CMK (cell line): ENCODE measurements around the gene F2RL3.

ENCODE experiments used
- DNase-seq: peaks from one replicate; pipeline ENCODE4 v3.0.0-alpha.2; 2010; ENCODE audit warnings: low read depth

F2RL3 gene

GRCh38 chr19:16888629-16889365 is at the start of gene F2RL3:
TSS of gene F2RL3 (plus strand) at chr19:16888999. CDS start at chr19:16889190, 191 bp downstream.
- peak; percentile 98 for DNase-seq

GRCh38 chr19:16841391-16841926 is 47.3 kb upstream of the F2RL3 start:
- DNase-seq: no peak

GRCh38 chr19:16846901-16847300 is 41.9 kb upstream of the F2RL3 start:
- no peak for DNase-seq

GRCh38 chr19:16847430-16847829 is 41.4 kb upstream of the F2RL3 start:
- no peak for DNase-seq

GRCh38 chr19:16849168-16849567 is 39.6 kb upstream of the F2RL3 start:
- DNase-seq: no peak

- no peak for DNase-seq
Observed at GRCh38 chr19:16850133-16850532, 38.7 kb upstream of the F2RL3 start.

GRCh38 chr19:16851031-16851712 is 37.6 kb upstream of the F2RL3 start:
- no peak for DNase-seq

GRCh38 chr19:16853066-16853465 is 35.7 kb upstream of the F2RL3 start:
- no peak for DNase-seq

- DNase-seq: no peak
Observed at GRCh38 chr19:16856091-16856490, 32.7 kb upstream of the F2RL3 start.

GRCh38 chr19:16859626-16860025 is 29.2 kb upstream of the F2RL3 start:
- no peak for DNase-seq

GRCh38 chr19:16860118-16860517 is 28.7 kb upstream of the F2RL3 start:
- no peak for DNase-seq

- peak; percentile 84 for DNase-seq
Observed at GRCh38 chr19:16861011-16861410, 27.8 kb upstream of the F2RL3 start.

- no peak for DNase-seq
Observed at GRCh38 chr19:16861834-16862233, 27.0 kb upstream of the F2RL3 start.

GRCh38 chr19:16862826-16863415 is 25.9 kb upstream of the F2RL3 start:
- DNase-seq: no peak

- DNase-seq: no peak
Observed at GRCh38 chr19:16867211-16867610, 21.6 kb upstream of the F2RL3 start.

- DNase-seq: no peak
Observed at GRCh38 chr19:16868423-16869130, 20.2 kb upstream of the F2RL3 start.

GRCh38 chr19:16869331-16869972 is 19.3 kb upstream of the F2RL3 start:
- no peak for DNase-seq

GRCh38 chr19:16871871-16872270 is 16.9 kb upstream of the F2RL3 start:
- no peak for DNase-seq

GRCh38 chr19:16872728-16873127 is 16.1 kb upstream of the F2RL3 start:
- no peak for DNase-seq

- no peak for DNase-seq
Observed at GRCh38 chr19:16873594-16873993, 15.2 kb upstream of the F2RL3 start.

- no peak for DNase-seq
Observed at GRCh38 chr19:16874250-16874977, 14.4 kb upstream of the F2RL3 start.
